Measurements from ENCODE around the gene THSD4. TPM values are rescaled to one million over a fixed set of nuclear protein-coding genes. Genes with fewer than 3 reads are reported as not detected.
"Not testable (repeated sequence)": the region's sequence is repeated elsewhere in the genome, so short reads cannot be mapped to it uniquely, and the experiment has no call there.

The THSD4 gene
- total RNA-seq, 2 experiments from 2014 or later, result not detected

- POLR2A ChIA-PET, CTCF ChIA-PET: not testable (repeated sequence)
These were observed 98.7 kb downstream of the THSD4 start for GRCh38 chr15:71213943-71214342.

GRCh38 chr15:71215126-71215894 lies 100.0 kb downstream of the THSD4 start:
- ChIA-PET CTCF (no interaction called here), POLR2A (no interaction called here)

- CTCF ChIA-PET, result no interaction called here
- POLR2A ChIA-PET, result no interaction called here
These were observed 103.1 kb downstream of the THSD4 start for GRCh38 chr15:71218272-71218805.

GRCh38 chr15:71219101-71219500 lies 103.8 kb downstream of the THSD4 start:
- CTCF ChIA-PET, result no interaction called here
- POLR2A ChIA-PET, result no interaction called here

GRCh38 chr15:71219645-71220044 lies 104.4 kb downstream of the THSD4 start:
- ChIA-PET CTCF (no interaction called here), POLR2A (no interaction called here)

GRCh38 chr15:71220828-71221227 lies 105.6 kb downstream of the THSD4 start:
- ChIA-PET POLR2A (no interaction called here), CTCF (no interaction called here)

- POLR2A ChIA-PET, result no interaction called here
- CTCF ChIA-PET, result no interaction called here
These were observed 106.1 kb downstream of the THSD4 start for GRCh38 chr15:71221417-71221816.

- ChIA-PET CTCF (no interaction called here), POLR2A (no interaction called here)
These were observed 108.2 kb downstream of the THSD4 start for GRCh38 chr15:71223516-71223915.

- ChIA-PET POLR2A (no interaction called here), CTCF (no interaction called here)
These were observed 108.8 kb downstream of the THSD4 start for GRCh38 chr15:71224024-71224423.

GRCh38 chr15:71225851-71226250 lies 110.6 kb downstream of the THSD4 start:
- ChIA-PET POLR2A (interaction anchor here (0.5 kb wide), 1 partner anchor 78 kb away, joined by 3 read pairs; no protein-coding TSS in a partner anchor), CTCF (no interaction called here)

GRCh38 chr15:71226536-71227455 lies 111.5 kb downstream of the THSD4 start:
- ChIA-PET CTCF (no interaction called here), POLR2A (no interaction called here)

GRCh38 chr15:71228403-71228802 lies 113.1 kb downstream of the THSD4 start:
- POLR2A ChIA-PET, result no interaction called here

GRCh38 chr15:71230303-71230702 lies 115.0 kb downstream of the THSD4 start:
- POLR2A ChIA-PET, result no interaction called here
- CTCF ChIA-PET, result no interaction called here

More at GRCh38 chr15:71228403-71228802, 113.1 kb downstream of the THSD4 start:
- CTCF ChIA-PET, result no interaction called here

GRCh38 chr15:71231758-71232157 lies 116.5 kb downstream of the THSD4 start:
- ChIA-PET POLR2A (no interaction called here), CTCF (no interaction called here)

GRCh38 chr15:71232411-71232810 lies 117.1 kb downstream of the THSD4 start:
- ChIA-PET POLR2A (no interaction called here), CTCF (no interaction called here)

- ChIA-PET POLR2A (no interaction called here), CTCF (no interaction called here)
These were observed 122.4 kb downstream of the THSD4 start for GRCh38 chr15:71237456-71238188.

GRCh38 chr15:71238926-71239325 lies 123.7 kb downstream of the THSD4 start:
- POLR2A ChIA-PET, result no interaction called here
- CTCF ChIA-PET, result no interaction called here

GRCh38 chr15:71239592-71240364 lies 124.5 kb downstream of the THSD4 start:
- POLR2A ChIA-PET, result no interaction called here

GRCh38 chr15:71242292-71242691 lies 127.0 kb downstream of the THSD4 start:
- ChIA-PET POLR2A (no interaction called here), CTCF (no interaction called here)

More at GRCh38 chr15:71239592-71240364, 124.5 kb downstream of the THSD4 start:
- CTCF ChIA-PET, result no interaction called here

GRCh38 chr15:71244250-71244649 lies 129.0 kb downstream of the THSD4 start:
- POLR2A ChIA-PET, result no interaction called here
- CTCF ChIA-PET, result no interaction called here

Measured in activated CD8-positive, alpha-beta memory T cell treated with anti-CD3 and anti-CD28 coated beads for 36 hours (primary cell).